Liver (tissue), 9 donors: Measurements from ENCODE around the gene TMEM184C. TPM values are rescaled to one million over a fixed set of nuclear protein-coding genes. Genes with fewer than 3 reads are reported as not detected.

Source experiments
- DNase-seq: peaks from one replicate; pipeline ENCODE4 v3.0.0-alpha.2; 2017; ENCODE audit warnings: low spot score
- H3K27ac ChIP-seq, 2 donors: one replicate each; pipeline ENCODE4 v1.7.0; 2013; ENCODE audit warnings: inconsistent platforms in 2 of 2, low read length in 2 of 2, control low read depth in 1 of 2, low read depth in 1 of 2, mild to moderate bottlenecking in 1 of 2
- H3K27me3 ChIP-seq, 4 donors: one replicate each; pipeline versions ENCODE4 v1.6.1 to v1.7.0; 2013; ENCODE audit warnings: low read length in 3 of 4, inconsistent platforms in 1 of 4, mild to moderate bottlenecking in 1 of 4, moderate library complexity in 1 of 4; ENCODE audit not compliant: control insufficient read depth in 4 of 4, insufficient read depth in 4 of 4
- H3K36me3 ChIP-seq, 4 donors: one replicate each; pipeline versions ENCODE4 v1.6.1 to v1.7.0; 2013; ENCODE audit warnings: low read length in 3 of 4, mild to moderate bottlenecking in 3 of 4, low read depth in 1 of 4, moderate library complexity in 1 of 4; ENCODE audit not compliant: control insufficient read depth in 4 of 4, insufficient read depth in 3 of 4
- H3K4me1 ChIP-seq, 4 donors: one replicate each; pipeline versions ENCODE4 v1.6.1 to v1.7.0; 2013; ENCODE audit warnings: low read length in 3 of 4, mild to moderate bottlenecking in 3 of 4, moderate library complexity in 1 of 4; ENCODE audit not compliant: control insufficient read depth in 4 of 4, insufficient read depth in 4 of 4
- H3K4me3 ChIP-seq, 3 donors: one replicate each; pipeline versions ENCODE4 v1.6.1 to v1.7.0; 2013; ENCODE audit warnings: low read length in 3 of 3, control low read depth in 1 of 3, low read depth in 1 of 3, mild to moderate bottlenecking in 1 of 3
- H3K9ac ChIP-seq, 2 donors: one replicate each; pipeline ENCODE4 v1.7.0; 2013; ENCODE audit warnings: low read length in 2 of 2, mild to moderate bottlenecking in 2 of 2, moderate library complexity in 2 of 2, control low read depth in 1 of 2, low read depth in 1 of 2
- H3K9me3 ChIP-seq, 4 donors: one replicate each; pipeline versions ENCODE4 v1.6.1 to v1.7.0; 2013; ENCODE audit warnings: low read length in 3 of 4; ENCODE audit not compliant: control insufficient read depth in 4 of 4
- EGR1 ChIP-seq, 2 donors: IDR thresholded peaks; 2 replicates each; pipeline ENCODE4 v1.6.1; 2016 to 2018; ENCODE audit warnings: antibody characterized with exemption in 2 of 2, low read depth in 2 of 2
- FOXA1 ChIP-seq: IDR thresholded peaks from 2 replicates; pipeline ENCODE4 v1.6.1; 2016; ENCODE audit warnings: antibody characterized with exemption
- FOXA2 ChIP-seq: IDR thresholded peaks from 2 replicates; pipeline ENCODE4 v1.6.1; 2016; ENCODE audit warnings: antibody characterized with exemption
- GABPA ChIP-seq, 2 donors: IDR thresholded peaks in 1 of 2; conservative IDR thresholded peaks in 1 of 2; 2 replicates each; pipeline ENCODE4 v1.6.1; 2016; ENCODE audit warnings: antibody characterized with exemption in 2 of 2, mild to moderate bottlenecking in 1 of 2, moderate library complexity in 1 of 2
- HNF4A ChIP-seq, 2 donors: conservative IDR thresholded peaks; 2 replicates each; pipeline ENCODE4 v1.6.1; 2016; ENCODE audit warnings: antibody characterized with exemption in 2 of 2, mild to moderate bottlenecking in 2 of 2
- HNF4G ChIP-seq: IDR thresholded peaks from 2 replicates; pipeline ENCODE4 v1.6.1; 2016; ENCODE audit warnings: antibody characterized with exemption
- JUND ChIP-seq, 2 donors: IDR thresholded peaks; 2 replicates each; pipeline ENCODE4 v1.6.1; 2016; ENCODE audit warnings: antibody characterized with exemption in 2 of 2
- MAX ChIP-seq: IDR thresholded peaks from 2 replicates; pipeline ENCODE4 v1.6.1; 2016; ENCODE audit warnings: antibody characterized with exemption
- NR2F2 ChIP-seq: IDR thresholded peaks from 2 replicates; pipeline ENCODE4 v1.6.1; 2016; ENCODE audit warnings: antibody characterized with exemption
- RAD21 ChIP-seq, 2 donors: IDR thresholded peaks; 2 replicates each; pipeline ENCODE4 v1.6.1; 2016; ENCODE audit warnings: antibody characterized with exemption in 2 of 2, mild to moderate bottlenecking in 2 of 2
- RXRA ChIP-seq, 2 donors: IDR thresholded peaks; 2 replicates each; pipeline ENCODE4 v1.6.1; 2017 to 2018; ENCODE audit warnings: antibody characterized with exemption in 2 of 2, mild to moderate bottlenecking in 1 of 2
- SP1 ChIP-seq: IDR thresholded peaks from 2 replicates; pipeline ENCODE4 v1.6.1; 2018; ENCODE audit warnings: antibody characterized with exemption, mild to moderate bottlenecking
- TAF1 ChIP-seq: conservative IDR thresholded peaks from 2 replicates; pipeline ENCODE4 v1.6.1; 2016; ENCODE audit warnings: antibody characterized with exemption, mild to moderate bottlenecking
- YY1 ChIP-seq: IDR thresholded peaks from 2 replicates; pipeline ENCODE4 v1.6.1; 2016; ENCODE audit warnings: antibody characterized with exemption, mild to moderate bottlenecking
- ZBTB33 ChIP-seq: IDR thresholded peaks from 2 replicates; pipeline ENCODE4 v1.6.1; 2016; ENCODE audit warnings: antibody characterized with exemption
- WGBS: extraction: QIAGEN DNeasy Blood & Tissue Kit; methylation state at CpG from one replicate; pipeline ENCODE4 v1.1.7; 2013; 5-methylcytosine and 5-hydroxymethylcytosine counted together
- polyA plus RNA-seq, 2 donors: library from polyadenylated mRNA; stranded (reverse) in 1 of 2; unstranded in 1 of 2; fragments of 200-250 nt in 1 of 2; fragments of >200 nt in 1 of 2; fragmentation: Nextera tagmentation in 1 of 2; extraction: Ambion mirVana in 1 of 2; gene quantifications; one replicate each; pipeline versions ENCODE4 v1.2.1 to v1.2.3, GENCODE V29; 2013 to 2015
- total RNA-seq, 2 donors: library from RNA; depleted of rRNA; stranded (reverse); fragments of >200 nt; gene quantifications; one replicate each; pipeline ENCODE4 v1.2.3, GENCODE V29; 2014
- TF ChIP-seq, protein P1 (sequence below): IDR thresholded peaks from 2 replicates; pipeline ENCODE4 v1.6.1; 2016; ENCODE audit warnings: antibody characterized with exemption
- TF ChIP-seq, protein P2 (sequence below): fragments of 150-350 bp; IDR thresholded peaks from 2 replicates; pipeline ENCODE4 v1.5.1; 2017; ENCODE audit warnings: improper control_type of control experiment, low read depth, low read length; ENCODE audit not compliant: missing input control
- TF ChIP-seq, protein P3 (sequence below): IDR thresholded peaks from 2 replicates; pipeline ENCODE4 v1.6.1; 2016; ENCODE audit warnings: antibody characterized with exemption, mild to moderate bottlenecking
- donor health status: healthy.
- donor health status: healthy.
- donor health status: healthy.
- donor health status: healthy.
- donor health status: healthy.

Gene TMEM184C
- total RNA-seq (10 to 100 TPM; 14.2 to 31.4 TPM), polyA plus RNA-seq (10 to 100 TPM in 1 of 2 donors, 1 to 10 TPM in 1; 9.1 to 12.6 TPM)

DNA sequence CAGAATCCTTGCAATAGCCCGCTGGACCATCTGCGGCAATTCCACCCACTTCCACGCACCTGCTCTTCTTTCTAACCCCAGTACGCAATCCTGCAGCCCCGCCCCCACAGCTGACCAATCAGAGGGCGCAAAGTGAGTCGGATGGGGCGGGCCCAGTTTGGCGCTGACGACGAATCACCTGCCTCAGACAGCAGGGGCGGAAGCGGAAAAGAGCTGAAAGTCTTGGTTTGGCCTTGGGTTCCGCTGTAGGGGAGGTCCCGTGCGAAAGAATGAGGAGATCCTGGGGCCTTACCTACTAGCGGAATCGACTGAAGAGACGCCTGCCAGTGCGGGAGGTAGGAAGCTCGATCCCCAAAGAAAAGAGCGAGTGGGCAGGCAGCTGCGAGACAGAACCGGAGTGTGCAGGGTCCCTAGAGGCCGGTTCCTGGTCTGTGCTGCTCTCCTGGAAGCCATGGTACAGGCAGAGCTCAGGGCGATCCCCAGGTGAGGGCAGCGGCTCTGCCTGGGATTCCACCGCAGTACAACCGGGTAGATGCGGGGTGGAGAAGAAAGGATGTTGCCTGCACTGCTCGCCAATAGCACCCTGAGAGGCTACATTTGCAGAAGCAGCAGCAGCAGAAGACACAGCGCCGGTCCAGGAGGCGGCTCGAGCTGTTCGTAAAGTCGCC, at the start of gene TMEM184C:
Gene TMEM184C, plus strand, starts transcription at position 225 of the 668 bp plus-strand sequence. CDS start 560 bp downstream, outside the sequence.
- under 1% methylated on average over 37 of the region's 37 CpGs for WGBS
- peaks cover 7 to 24% (median 15%) of the 10 kb centered on the region in 4 donors for H3K4me1 ChIP-seq
- DNase-seq: peak; percentile 99
- H3K9ac ChIP-seq: peak within 1 kb of the TSS; percentile 81 to 92
- H3K36me3 ChIP-seq: peaks cover 0 to 5% (median 2%) of the 10 kb centered on the region in 4 donors
- no peaks in the 10 kb centered on the region for H3K9me3 ChIP-seq
- peak within 1 kb of the TSS; percentile 74 to 94 (median 74) for H3K4me3 ChIP-seq
- no peaks in the 10 kb centered on the region for H3K27me3 ChIP-seq
- no peak for TF ChIP-seq HNF4G
- TF ChIP-seq EGR1 (IDR thresholded peaks at IDR 0.05; ENCODE audit: low read depth in 2 of 2): no peak
- peak; percentile 94 for TF ChIP-seq SP1
- peak in 1 of 2 donors; percentile 14 for TF ChIP-seq RAD21 (IDR thresholded peaks at IDR 0.05)
- no peak for TF ChIP-seq JUND (IDR thresholded peaks at IDR 0.05)
- TF ChIP-seq TAF1: peak; percentile 22
- TF ChIP-seq HNF4A (conservative IDR thresholded peaks at IDR 0.05): no peak
- TF ChIP-seq, protein P1, sequence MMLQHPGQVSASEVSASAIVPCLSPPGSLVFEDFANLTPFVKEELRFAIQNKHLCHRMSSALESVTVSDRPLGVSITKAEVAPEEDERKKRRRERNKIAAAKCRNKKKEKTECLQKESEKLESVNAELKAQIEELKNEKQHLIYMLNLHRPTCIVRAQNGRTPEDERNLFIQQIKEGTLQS: peak; percentile 59
- TF ChIP-seq YY1: peak; percentile 74
- TF ChIP-seq, protein P2, sequence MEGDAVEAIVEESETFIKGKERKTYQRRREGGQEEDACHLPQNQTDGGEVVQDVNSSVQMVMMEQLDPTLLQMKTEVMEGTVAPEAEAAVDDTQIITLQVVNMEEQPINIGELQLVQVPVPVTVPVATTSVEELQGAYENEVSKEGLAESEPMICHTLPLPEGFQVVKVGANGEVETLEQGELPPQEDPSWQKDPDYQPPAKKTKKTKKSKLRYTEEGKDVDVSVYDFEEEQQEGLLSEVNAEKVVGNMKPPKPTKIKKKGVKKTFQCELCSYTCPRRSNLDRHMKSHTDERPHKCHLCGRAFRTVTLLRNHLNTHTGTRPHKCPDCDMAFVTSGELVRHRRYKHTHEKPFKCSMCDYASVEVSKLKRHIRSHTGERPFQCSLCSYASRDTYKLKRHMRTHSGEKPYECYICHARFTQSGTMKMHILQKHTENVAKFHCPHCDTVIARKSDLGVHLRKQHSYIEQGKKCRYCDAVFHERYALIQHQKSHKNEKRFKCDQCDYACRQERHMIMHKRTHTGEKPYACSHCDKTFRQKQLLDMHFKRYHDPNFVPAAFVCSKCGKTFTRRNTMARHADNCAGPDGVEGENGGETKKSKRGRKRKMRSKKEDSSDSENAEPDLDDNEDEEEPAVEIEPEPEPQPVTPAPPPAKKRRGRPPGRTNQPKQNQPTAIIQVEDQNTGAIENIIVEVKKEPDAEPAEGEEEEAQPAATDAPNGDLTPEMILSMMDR: no peak
- TF ChIP-seq, protein P3, sequence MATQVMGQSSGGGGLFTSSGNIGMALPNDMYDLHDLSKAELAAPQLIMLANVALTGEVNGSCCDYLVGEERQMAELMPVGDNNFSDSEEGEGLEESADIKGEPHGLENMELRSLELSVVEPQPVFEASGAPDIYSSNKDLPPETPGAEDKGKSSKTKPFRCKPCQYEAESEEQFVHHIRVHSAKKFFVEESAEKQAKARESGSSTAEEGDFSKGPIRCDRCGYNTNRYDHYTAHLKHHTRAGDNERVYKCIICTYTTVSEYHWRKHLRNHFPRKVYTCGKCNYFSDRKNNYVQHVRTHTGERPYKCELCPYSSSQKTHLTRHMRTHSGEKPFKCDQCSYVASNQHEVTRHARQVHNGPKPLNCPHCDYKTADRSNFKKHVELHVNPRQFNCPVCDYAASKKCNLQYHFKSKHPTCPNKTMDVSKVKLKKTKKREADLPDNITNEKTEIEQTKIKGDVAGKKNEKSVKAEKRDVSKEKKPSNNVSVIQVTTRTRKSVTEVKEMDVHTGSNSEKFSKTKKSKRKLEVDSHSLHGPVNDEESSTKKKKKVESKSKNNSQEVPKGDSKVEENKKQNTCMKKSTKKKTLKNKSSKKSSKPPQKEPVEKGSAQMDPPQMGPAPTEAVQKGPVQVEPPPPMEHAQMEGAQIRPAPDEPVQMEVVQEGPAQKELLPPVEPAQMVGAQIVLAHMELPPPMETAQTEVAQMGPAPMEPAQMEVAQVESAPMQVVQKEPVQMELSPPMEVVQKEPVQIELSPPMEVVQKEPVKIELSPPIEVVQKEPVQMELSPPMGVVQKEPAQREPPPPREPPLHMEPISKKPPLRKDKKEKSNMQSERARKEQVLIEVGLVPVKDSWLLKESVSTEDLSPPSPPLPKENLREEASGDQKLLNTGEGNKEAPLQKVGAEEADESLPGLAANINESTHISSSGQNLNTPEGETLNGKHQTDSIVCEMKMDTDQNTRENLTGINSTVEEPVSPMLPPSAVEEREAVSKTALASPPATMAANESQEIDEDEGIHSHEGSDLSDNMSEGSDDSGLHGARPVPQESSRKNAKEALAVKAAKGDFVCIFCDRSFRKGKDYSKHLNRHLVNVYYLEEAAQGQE: peak; percentile 22
- no peak for TF ChIP-seq ZBTB33
- no peak for TF ChIP-seq FOXA2
- peak; percentile 72 to 95 for TF ChIP-seq GABPA (IDR thresholded peaks at IDR 0.05 in 1 of 2, conservative IDR thresholded peaks at IDR 0.05 in 1 of 2)
- TF ChIP-seq MAX: peak; percentile 76
- peak; percentile 26 to 53 for TF ChIP-seq RXRA (IDR thresholded peaks at IDR 0.05)
- no peak for TF ChIP-seq NR2F2
- no peak for TF ChIP-seq FOXA1
- H3K27ac ChIP-seq: peak within 1 kb of the TSS; percentile 59 to 81
